Suprapubic skin (tissue), 4 donors: ENCODE data around the gene CROT. TPM values are rescaled to one million over a fixed set of nuclear protein-coding genes. Genes with fewer than 3 reads are reported as not detected.
"Not testable (repeated sequence)": the region's sequence is repeated elsewhere in the genome, so short reads cannot be mapped to it uniquely, and the experiment has no call there.

Source experiments
- DNase-seq, 2 donors: peaks; one replicate each; pipeline ENCODE4 v3.0.0-alpha.2; 2019; ENCODE audit warnings: low spot score in 2 of 2
- H3K27ac ChIP-seq: fragments of 200-600 bp; sonication (generic); one replicate; pipeline ENCODE4 v1.5.1; 2019
- H3K27me3 ChIP-seq: fragments of 200-600 bp; sonication (generic); one replicate; pipeline ENCODE4 v1.5.1; 2019
- H3K36me3 ChIP-seq: fragments of 200-600 bp; sonication (generic); one replicate; pipeline ENCODE4 v1.5.1; 2019
- H3K4me1 ChIP-seq: fragments of 200-600 bp; sonication (generic); one replicate; pipeline ENCODE4 v1.5.1; 2019
- H3K4me3 ChIP-seq: fragments of 200-600 bp; sonication (generic); one replicate; pipeline ENCODE4 v1.5.1; 2019; ENCODE audit warnings: mild to moderate bottlenecking
- H3K9me3 ChIP-seq: fragments of 200-600 bp; sonication (generic); one replicate; pipeline ENCODE4 v1.5.1; 2019
- EP300 ChIP-seq: sonication (generic); formaldehyde crosslinking; IDR thresholded peaks from one replicate; pipeline ENCODE4 v1.6.1; 2017; ENCODE audit warnings: antibody characterized with exemption
- POLR2A ChIP-seq, 2 donors: fragments of 450-650 bp; IDR thresholded peaks; one replicate each; pipeline ENCODE4 v1.6.1; 2017; ENCODE audit warnings: antibody characterized with exemption in 2 of 2, mild to moderate bottlenecking in 2 of 2, moderate library complexity in 2 of 2
- POLR2AphosphoS5 ChIP-seq, 3 donors: sonication (generic); formaldehyde crosslinking; IDR thresholded peaks; one replicate each; pipeline ENCODE4 v1.6.1; 2017; ENCODE audit warnings: antibody characterized with exemption in 3 of 3
- WGBS: methylation state at CpG from one replicate; pipeline ENCODE4 v1.1.5; 2018; 5-methylcytosine and 5-hydroxymethylcytosine counted together
- total RNA-seq, 4 donors: library from RNA; depleted of rRNA; stranded (reverse); fragments of >200 nt; gene quantifications; one replicate each; pipeline ENCODE4 v1.1.0, GENCODE V29; 2016
- TF ChIP-seq, protein P1 (sequence below), 2 donors: fragments of 200-600 bp in 1 of 2; fragments of 450-650 bp in 1 of 2; sonication (generic) in 1 of 2; IDR thresholded peaks; one replicate each; pipeline ENCODE4 v1.5.1; 2016 to 2019; ENCODE audit warnings: antibody characterized with exemption in 2 of 2, mild to moderate bottlenecking in 1 of 2, moderate library complexity in 1 of 2

Gene CROT
- total RNA-seq, 4 donors from 2014 or later: 18.5 to 68.6 (median 31.7) TPM

DNA sequence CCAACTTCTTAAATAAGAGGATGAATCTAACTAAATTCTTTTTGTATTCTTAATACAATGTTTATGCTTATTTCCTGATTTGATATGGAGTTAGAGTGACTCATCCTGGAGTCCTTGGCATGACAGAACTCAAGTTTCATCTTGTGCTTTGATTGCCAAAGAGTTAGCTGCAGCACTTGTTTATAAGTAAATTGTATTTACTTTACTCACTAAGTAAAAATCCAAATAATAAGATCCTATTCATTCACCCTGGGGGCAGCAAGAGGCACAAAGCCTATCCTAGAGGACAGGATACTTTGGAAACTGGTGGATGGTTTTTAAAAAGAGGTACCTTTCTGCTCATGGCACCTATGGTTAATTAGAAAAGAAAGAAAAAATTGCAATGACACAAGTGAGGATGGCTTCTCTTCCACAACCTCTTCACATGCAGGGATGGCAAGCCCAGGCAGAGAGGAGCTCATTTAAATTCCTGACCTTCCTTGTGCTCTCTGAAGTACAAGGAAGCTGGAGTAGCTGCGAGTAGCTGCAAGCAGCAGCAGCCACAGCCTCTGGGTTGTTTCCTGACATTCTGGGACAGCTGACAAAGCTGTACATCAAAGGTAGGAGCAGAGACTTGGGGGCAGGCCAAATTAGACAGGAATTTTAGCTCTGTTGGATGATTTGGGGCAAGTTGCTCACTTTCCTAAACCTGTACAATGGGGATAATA lies 28.5 kb upstream of the CROT start:
- H3K36me3 ChIP-seq: no peaks in the 10 kb centered on the region
- no peaks in the 10 kb centered on the region for H3K27me3 ChIP-seq
- no peaks in the 10 kb centered on the region for H3K9me3 ChIP-seq
- 10% methylated on average over 1 of the region's 1 CpG for WGBS
- DNase-seq: no peak
- TF ChIP-seq EP300: no peak
- TF ChIP-seq, protein P1, sequence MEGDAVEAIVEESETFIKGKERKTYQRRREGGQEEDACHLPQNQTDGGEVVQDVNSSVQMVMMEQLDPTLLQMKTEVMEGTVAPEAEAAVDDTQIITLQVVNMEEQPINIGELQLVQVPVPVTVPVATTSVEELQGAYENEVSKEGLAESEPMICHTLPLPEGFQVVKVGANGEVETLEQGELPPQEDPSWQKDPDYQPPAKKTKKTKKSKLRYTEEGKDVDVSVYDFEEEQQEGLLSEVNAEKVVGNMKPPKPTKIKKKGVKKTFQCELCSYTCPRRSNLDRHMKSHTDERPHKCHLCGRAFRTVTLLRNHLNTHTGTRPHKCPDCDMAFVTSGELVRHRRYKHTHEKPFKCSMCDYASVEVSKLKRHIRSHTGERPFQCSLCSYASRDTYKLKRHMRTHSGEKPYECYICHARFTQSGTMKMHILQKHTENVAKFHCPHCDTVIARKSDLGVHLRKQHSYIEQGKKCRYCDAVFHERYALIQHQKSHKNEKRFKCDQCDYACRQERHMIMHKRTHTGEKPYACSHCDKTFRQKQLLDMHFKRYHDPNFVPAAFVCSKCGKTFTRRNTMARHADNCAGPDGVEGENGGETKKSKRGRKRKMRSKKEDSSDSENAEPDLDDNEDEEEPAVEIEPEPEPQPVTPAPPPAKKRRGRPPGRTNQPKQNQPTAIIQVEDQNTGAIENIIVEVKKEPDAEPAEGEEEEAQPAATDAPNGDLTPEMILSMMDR (IDR thresholded peaks at IDR 0.05): no peak
- no peak for TF ChIP-seq POLR2A (IDR thresholded peaks at IDR 0.05)
- no peak for TF ChIP-seq POLR2AphosphoS5 (IDR thresholded peaks at IDR 0.05)
- H3K4me3 ChIP-seq: peak overlapping the region; percentile 12
- H3K4me1 ChIP-seq: peaks cover 31% of the 10 kb centered on the region
- H3K27ac ChIP-seq: peak overlapping the region; percentile 85

DNA sequence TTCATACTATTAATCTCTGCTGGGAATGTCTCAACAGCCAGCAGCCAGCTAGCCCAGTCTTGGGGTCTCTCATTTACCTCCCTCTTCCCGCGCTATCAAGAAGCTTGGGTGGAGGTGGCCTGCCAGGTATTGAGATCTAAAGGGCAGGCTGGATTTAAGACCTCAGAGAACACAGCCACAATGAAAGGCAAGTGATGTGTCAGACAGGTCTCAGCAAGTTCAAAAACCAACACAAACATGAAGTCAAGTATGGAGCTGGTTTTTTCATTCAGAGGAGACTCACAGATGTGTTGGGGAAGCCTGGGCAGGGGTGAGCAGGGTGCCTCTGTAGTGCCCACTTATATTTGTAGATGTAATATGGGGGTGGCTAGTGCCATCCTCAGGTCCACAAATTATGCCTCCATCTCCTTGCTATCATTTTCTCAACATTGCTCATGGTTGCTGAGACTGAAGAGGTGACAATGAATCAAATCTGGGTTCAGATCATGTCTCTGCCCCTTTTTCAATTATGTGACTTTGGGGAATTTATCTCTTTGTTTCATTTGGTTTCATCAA lies 27.7 kb upstream of the CROT start:
- Histone ChIP-seq H3K9me3 (no peaks in the 10 kb centered on the region), H3K36me3 (no peaks in the 10 kb centered on the region), H3K27me3 (no peaks in the 10 kb centered on the region), H3K4me3 (no peak overlapping the region), H3K4me1 (peaks cover 31% of the 10 kb centered on the region), H3K27ac (peak overlapping the region; percentile 85)
- DNase-seq: no peak
- no peak for TF ChIP-seq POLR2AphosphoS5 (IDR thresholded peaks at IDR 0.05)
- TF ChIP-seq POLR2A (IDR thresholded peaks at IDR 0.05): no peak
- TF ChIP-seq, protein P1 (IDR thresholded peaks at IDR 0.05): no peak
- TF ChIP-seq EP300: no peak
- WGBS: 67% methylated on average over 2 of the region's 2 CpGs

DNA sequence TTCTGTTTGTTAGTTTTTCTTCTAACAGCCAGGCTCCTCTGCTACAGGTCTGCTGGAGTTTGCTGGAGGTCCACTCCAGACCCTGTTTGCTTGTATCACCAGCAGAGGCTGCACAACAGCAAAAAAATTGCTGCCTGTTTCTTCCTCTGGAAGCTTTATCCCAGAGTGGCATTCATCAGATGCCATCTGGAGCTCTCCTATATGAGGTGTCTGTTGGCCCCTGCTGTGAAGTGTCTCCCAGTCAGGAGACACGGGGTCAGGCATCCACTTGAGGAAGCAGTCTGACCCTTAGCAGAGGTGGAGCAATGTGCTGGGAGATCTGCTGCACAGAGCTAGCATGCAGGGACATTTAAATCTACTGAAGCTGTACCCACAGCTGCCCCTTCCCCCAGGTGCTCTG lies 26.7 kb upstream of the CROT start:
- H3K9me3 ChIP-seq: no peaks in the 10 kb centered on the region
- no peaks in the 10 kb centered on the region for H3K27me3 ChIP-seq
- peaks cover 31% of the 10 kb centered on the region for H3K4me1 ChIP-seq
- peak overlapping the region; percentile 12 for H3K4me3 ChIP-seq
- H3K27ac ChIP-seq: peak overlapping the region; percentile 71
- WGBS: no CpG with 5 or more reads among the region's 1 CpG
- no peak for TF ChIP-seq POLR2A (IDR thresholded peaks at IDR 0.05)
- TF ChIP-seq POLR2AphosphoS5 (IDR thresholded peaks at IDR 0.05): no peak
- TF ChIP-seq, protein P1 (IDR thresholded peaks at IDR 0.05): no peak
- TF ChIP-seq EP300: no peak
- DNase-seq: no peak
- peaks cover 10% of the 10 kb centered on the region for H3K36me3 ChIP-seq

DNA sequence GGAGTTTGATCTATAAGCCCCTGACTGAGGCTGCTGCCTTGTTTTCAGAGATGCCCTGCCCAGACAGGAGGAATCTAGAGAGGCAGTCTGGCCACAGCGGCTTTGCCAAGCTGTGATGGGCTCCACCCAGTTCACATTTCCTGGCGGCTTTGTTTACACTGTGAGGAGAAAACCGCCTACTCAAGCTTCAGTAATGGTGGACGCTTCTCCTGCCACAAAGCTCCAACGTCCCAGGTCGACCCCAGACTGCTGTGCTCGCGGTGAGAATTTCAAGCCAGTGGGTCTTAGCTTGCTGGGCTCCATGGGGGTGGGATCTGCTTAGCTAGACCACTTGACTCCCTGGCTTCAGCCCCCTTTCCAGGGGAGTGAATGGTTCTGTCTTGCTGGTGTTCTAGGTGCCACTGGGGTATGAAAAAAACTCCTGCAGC lies 26.3 kb upstream of the CROT start:
- H3K27me3 ChIP-seq, DNase-seq, H3K9me3 ChIP-seq: not testable (repeated sequence)
- peak overlapping the region; percentile 12 for H3K4me3 ChIP-seq
- H3K36me3 ChIP-seq: peaks cover 14% of the 10 kb centered on the region
- H3K27ac ChIP-seq: peak overlapping the region; percentile 71
- 31% methylated on average over 6 of the region's 8 CpGs for WGBS
- H3K4me1 ChIP-seq: peaks cover 31% of the 10 kb centered on the region

DNA sequence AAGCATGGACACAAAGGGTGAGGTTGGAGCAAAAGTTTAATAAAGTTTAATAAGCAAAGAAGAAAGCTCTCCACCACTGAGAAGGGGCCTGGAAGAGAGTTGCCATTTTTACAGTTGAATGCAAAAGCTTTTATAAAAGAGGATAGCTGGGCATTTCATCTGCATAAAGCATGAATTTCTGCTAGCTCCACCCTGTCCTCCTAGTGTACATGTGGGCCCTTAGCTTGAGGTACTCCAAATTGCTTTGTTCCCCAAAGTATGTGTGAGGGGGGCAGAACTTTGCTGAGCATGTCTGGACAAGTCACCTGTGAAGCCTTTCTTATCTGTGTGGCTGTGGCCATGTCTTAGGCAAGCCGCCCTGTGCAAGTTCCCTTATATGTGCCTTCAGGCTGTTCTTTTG lies 22.6 kb upstream of the CROT start:
- TF ChIP-seq POLR2AphosphoS5 (IDR thresholded peaks at IDR 0.05): no peak
- TF ChIP-seq, protein P1 (IDR thresholded peaks at IDR 0.05): no peak
- no peak for TF ChIP-seq POLR2A (IDR thresholded peaks at IDR 0.05)
- TF ChIP-seq EP300: no peak
- DNase-seq: no peak
- peaks cover 33% of the 10 kb centered on the region for H3K36me3 ChIP-seq

More for the DNA sequence above, 22.6 kb upstream of the CROT start:
- 88% methylated on average over 1 of the region's 1 CpG for WGBS
- Histone ChIP-seq H3K4me1 (peaks cover 9% of the 10 kb centered on the region), H3K27ac (no peak overlapping the region), H3K27me3 (no peaks in the 10 kb centered on the region), H3K4me3 (no peak overlapping the region), H3K9me3 (peaks cover 6% of the 10 kb centered on the region)
